Cardiac muscle cell (in vitro differentiated cells and primary cell): Measurements from ENCODE around the gene ATP8B4. TPM values are rescaled to one million over a fixed set of nuclear protein-coding genes. Genes with fewer than 3 reads are reported as not detected.
A peak's percentile ranks its signal among the peaks of the same experiment; 100 is the strongest.

Source experiments
- DNase-seq, 2 donors: peaks; one replicate each; pipeline versions ENCODE4 v3.0.0 to v3.0.0-alpha.2; 2010 to 2017; ENCODE audit warnings: low read depth in 1 of 2, low spot score in 1 of 2
- H3K27ac ChIP-seq: fragments of 200-600 bp; sonication (generic); 2 replicates; pipeline ENCODE4 v1.5.1; 2016
- H3K27me3 ChIP-seq: fragments of 200-600 bp; sonication (generic); 2 replicates; pipeline ENCODE4 v1.6.0; 2016; ENCODE audit warnings: control low read depth
- H3K36me3 ChIP-seq: fragments of 200-600 bp; sonication (generic); 2 replicates; pipeline ENCODE4 v1.5.1; 2016; ENCODE audit warnings: control low read depth
- H3K4me1 ChIP-seq: fragments of 200-600 bp; sonication (generic); 2 replicates; pipeline ENCODE4 v1.8.1; 2017; ENCODE audit warnings: low read depth, mild to moderate bottlenecking, mixed run types
- H3K4me3 ChIP-seq: fragments of 200-600 bp; sonication (generic); 2 replicates; pipeline ENCODE4 v1.5.1; 2016; ENCODE audit warnings: mild to moderate bottlenecking
- H3K9me3 ChIP-seq: fragments of 200-600 bp; sonication (generic); 2 replicates; pipeline ENCODE4 v1.5.1; 2017; ENCODE audit warnings: low read depth, mild to moderate bottlenecking, control low read depth
- polyA plus RNA-seq: library from polyadenylated mRNA; unstranded; fragments of >200 nt; fragmentation: Nextera tagmentation; extraction: Ambion mirVana; gene quantifications from 2 replicates; pipeline ENCODE4 v1.2.1, GENCODE V29; 2016
- total RNA-seq: library from RNA; depleted of rRNA; stranded (reverse); fragments of >200 nt; gene quantifications from 2 replicates; pipeline ENCODE4 v1.2.3, GENCODE V29; 2016
- TF ChIP-seq, protein P1 (sequence below): IDR thresholded peaks from 2 replicates; pipeline ENCODE4 v1.5.1; 2012; ENCODE audit warnings: low read depth, mild to moderate bottlenecking, low read length

Gene ATP8B4
- total and polyA plus RNA-seq, 2 experiments from 2014 or later, result 0.09 to 0.12 TPM

- TF ChIP-seq, protein P1, sequence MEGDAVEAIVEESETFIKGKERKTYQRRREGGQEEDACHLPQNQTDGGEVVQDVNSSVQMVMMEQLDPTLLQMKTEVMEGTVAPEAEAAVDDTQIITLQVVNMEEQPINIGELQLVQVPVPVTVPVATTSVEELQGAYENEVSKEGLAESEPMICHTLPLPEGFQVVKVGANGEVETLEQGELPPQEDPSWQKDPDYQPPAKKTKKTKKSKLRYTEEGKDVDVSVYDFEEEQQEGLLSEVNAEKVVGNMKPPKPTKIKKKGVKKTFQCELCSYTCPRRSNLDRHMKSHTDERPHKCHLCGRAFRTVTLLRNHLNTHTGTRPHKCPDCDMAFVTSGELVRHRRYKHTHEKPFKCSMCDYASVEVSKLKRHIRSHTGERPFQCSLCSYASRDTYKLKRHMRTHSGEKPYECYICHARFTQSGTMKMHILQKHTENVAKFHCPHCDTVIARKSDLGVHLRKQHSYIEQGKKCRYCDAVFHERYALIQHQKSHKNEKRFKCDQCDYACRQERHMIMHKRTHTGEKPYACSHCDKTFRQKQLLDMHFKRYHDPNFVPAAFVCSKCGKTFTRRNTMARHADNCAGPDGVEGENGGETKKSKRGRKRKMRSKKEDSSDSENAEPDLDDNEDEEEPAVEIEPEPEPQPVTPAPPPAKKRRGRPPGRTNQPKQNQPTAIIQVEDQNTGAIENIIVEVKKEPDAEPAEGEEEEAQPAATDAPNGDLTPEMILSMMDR, result no peak
- no peaks in the 10 kb centered on the region for H3K36me3 ChIP-seq
- H3K27me3 ChIP-seq, result peaks cover 7% of the 10 kb centered on the region
- no peak for DNase-seq
- no peaks in the 10 kb centered on the region for H3K9me3 ChIP-seq
- no peaks in the 10 kb centered on the region for H3K4me1 ChIP-seq
- no peak overlapping the region for H3K4me3 ChIP-seq
- no peak overlapping the region for H3K27ac ChIP-seq
Measured at GRCh38 chr15:50112488-50113186, 6.4 kb downstream of the ATP8B4 start.

GRCh38 chr15:50110285-50110684 lies 8.7 kb downstream of the ATP8B4 start:
- TF ChIP-seq, protein P1, result no peak
- no peak overlapping the region for H3K4me3 ChIP-seq

GRCh38 chr15:50109076-50109987 lies 9.7 kb downstream of the ATP8B4 start:
- H3K36me3 ChIP-seq, result no peaks in the 10 kb centered on the region
- H3K27ac ChIP-seq, result no peak overlapping the region
- no peak overlapping the region for H3K4me3 ChIP-seq
- TF ChIP-seq, protein P1, result no peak
- peak in 1 of 2 donors; percentile 21 for DNase-seq
- no peaks in the 10 kb centered on the region for H3K9me3 ChIP-seq
- peaks cover 7% of the 10 kb centered on the region for H3K27me3 ChIP-seq
- H3K4me1 ChIP-seq, result no peaks in the 10 kb centered on the region

More at GRCh38 chr15:50110285-50110684, 8.7 kb downstream of the ATP8B4 start:
- Histone ChIP-seq H3K4me1 (no peaks in the 10 kb centered on the region), H3K27ac (no peak overlapping the region), H3K27me3 (peaks cover 7% of the 10 kb centered on the region), H3K36me3 (no peaks in the 10 kb centered on the region), H3K9me3 (no peaks in the 10 kb centered on the region)
- DNase-seq, result no peak

- Histone ChIP-seq H3K27me3 (peaks cover 7% of the 10 kb centered on the region), H3K9me3 (no peaks in the 10 kb centered on the region), H3K27ac (no peak overlapping the region), H3K4me1 (no peaks in the 10 kb centered on the region), H3K4me3 (no peak overlapping the region), H3K36me3 (no peaks in the 10 kb centered on the region)
- TF ChIP-seq, protein P1, result no peak
- no peak for DNase-seq
Measured at GRCh38 chr15:50108461-50108860, 10.6 kb downstream of the ATP8B4 start.

DNA sequence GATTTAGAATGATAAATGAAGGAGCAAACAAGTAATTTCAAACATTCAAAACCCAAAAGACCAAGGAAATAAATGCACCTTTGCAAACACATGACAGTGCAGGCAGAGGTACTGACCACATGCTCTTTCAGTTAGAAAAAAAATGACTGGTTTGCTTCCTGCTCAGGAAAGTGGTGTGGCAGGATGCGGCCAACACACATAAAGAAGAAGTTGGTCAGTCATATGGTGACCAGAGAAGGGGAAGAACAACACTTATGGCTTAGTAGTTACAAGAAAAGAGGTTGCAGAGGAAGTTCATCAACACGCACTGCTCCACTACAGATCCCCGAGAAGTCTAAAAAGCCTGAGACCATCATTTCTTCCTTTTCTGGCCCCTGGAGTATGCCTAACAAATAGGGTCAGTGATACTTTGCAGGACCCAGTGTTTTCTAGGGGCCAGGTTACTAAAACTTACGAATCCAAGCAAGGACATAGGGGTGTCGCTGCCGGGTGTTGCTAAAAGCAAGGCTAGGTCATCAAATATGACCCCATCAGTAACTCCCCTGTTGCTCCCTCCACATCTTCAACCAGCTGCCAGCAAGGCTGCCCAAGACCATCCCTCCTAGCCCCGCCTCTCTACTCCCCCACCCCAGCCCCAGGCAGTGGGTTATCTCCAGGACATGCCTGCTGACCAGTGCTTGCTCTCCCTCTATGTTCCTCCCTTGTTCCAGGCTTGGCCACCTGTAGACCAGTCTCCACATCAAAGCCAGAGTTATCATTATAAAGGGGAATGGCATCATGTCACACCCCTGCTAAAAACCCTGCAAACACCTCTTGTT lies 11.2 kb downstream of the ATP8B4 start:
- Histone ChIP-seq H3K27ac (no peak overlapping the region), H3K4me1 (no peaks in the 10 kb centered on the region), H3K4me3 (no peak overlapping the region), H3K9me3 (no peaks in the 10 kb centered on the region), H3K36me3 (no peaks in the 10 kb centered on the region), H3K27me3 (peaks cover 7% of the 10 kb centered on the region)
- DNase-seq, result no peak
- TF ChIP-seq, protein P1, result no peak
